ENCODE measurements around the gene SH3BP4. TPM values are rescaled to one million over a fixed set of nuclear protein-coding genes. Genes with fewer than 3 reads are reported as not detected.

Gene SH3BP4
- total RNA-seq, 1 donor from 2014 or later = 51.9 TPM

DNA sequence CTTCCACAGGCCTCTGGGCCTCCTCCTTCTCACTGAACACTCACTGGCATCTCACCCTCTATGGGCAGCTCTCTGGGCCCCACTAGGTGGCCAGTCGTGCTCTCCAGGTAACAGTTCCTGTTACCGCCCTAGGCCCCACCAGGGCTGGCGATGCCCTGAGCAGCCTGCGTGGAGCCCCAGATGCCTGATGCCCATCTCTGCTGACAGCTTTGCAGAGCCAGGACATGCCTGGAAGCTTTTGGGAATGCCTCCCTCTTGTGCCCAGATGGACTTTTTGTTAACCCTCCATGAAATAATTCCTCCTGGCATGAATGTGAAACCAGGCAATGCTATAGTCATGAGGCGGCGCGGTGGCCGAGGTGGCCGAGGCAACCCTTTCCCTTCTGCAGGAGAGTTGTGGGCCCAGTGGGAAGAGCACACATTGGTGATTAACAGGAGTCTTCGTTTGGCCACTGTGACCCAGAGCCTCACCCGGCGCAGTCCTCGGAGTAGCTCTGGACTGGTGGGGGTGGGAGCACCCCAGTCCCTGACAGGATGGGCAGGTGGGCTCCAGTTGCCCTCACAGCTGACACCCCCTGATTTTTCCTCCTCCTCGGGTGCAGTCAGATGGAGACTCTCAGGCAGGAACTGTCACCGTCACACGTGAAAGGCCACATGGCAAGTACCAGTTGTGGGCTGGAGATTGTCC is 80.0 kb downstream of the SH3BP4 start:
- TF ChIP-seq, protein P1, sequence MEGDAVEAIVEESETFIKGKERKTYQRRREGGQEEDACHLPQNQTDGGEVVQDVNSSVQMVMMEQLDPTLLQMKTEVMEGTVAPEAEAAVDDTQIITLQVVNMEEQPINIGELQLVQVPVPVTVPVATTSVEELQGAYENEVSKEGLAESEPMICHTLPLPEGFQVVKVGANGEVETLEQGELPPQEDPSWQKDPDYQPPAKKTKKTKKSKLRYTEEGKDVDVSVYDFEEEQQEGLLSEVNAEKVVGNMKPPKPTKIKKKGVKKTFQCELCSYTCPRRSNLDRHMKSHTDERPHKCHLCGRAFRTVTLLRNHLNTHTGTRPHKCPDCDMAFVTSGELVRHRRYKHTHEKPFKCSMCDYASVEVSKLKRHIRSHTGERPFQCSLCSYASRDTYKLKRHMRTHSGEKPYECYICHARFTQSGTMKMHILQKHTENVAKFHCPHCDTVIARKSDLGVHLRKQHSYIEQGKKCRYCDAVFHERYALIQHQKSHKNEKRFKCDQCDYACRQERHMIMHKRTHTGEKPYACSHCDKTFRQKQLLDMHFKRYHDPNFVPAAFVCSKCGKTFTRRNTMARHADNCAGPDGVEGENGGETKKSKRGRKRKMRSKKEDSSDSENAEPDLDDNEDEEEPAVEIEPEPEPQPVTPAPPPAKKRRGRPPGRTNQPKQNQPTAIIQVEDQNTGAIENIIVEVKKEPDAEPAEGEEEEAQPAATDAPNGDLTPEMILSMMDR (IDR thresholded peaks at IDR 0.05) = no peak
- Mint-ChIP-seq H3K9me3 (ENCODE audit: low read depth) (no peaks in the 10 kb centered on the region), H3K27me3 (ENCODE audit: low read depth) (no peaks in the 10 kb centered on the region), H3K4me3 (ENCODE audit: unreplicated experiment) (no peak overlapping the region), H3K36me3 (ENCODE audit: low read depth) (peaks cover 9% of the 10 kb centered on the region), H3K27ac (ENCODE audit: unreplicated experiment) (no peak overlapping the region), H3K4me1 (ENCODE audit: low read depth) (peaks cover 28% of the 10 kb centered on the region)
- peak; percentile 67 for DNase-seq (ENCODE audit: low spot score)

DNA sequence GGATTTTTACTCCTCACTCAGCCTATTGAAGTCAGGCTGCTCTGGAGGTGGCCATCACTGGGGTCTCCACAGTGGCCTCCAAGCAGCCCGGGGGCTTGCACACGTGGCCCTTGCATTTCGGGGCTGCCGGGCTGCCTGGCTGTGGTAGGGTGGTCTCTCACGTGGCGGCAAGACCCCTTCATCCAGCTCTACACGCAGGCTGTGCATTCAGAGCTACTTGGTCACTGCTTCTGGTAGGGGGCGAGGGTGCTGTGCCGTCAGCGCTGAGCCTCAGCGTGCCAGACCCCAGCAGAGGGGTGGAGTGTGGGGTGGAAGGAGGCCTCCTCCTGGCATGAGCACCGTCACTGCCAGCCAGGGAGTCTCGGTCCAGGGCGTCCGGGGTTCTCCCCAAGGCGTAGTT is 80.6 kb downstream of the SH3BP4 start:
- Mint-ChIP-seq H3K4me1 (ENCODE audit: low read depth) (peaks cover 21% of the 10 kb centered on the region), H3K27me3 (ENCODE audit: low read depth) (no peaks in the 10 kb centered on the region), H3K4me3 (ENCODE audit: unreplicated experiment) (no peak overlapping the region), H3K27ac (ENCODE audit: unreplicated experiment) (no peak overlapping the region), H3K36me3 (ENCODE audit: low read depth) (peaks cover 9% of the 10 kb centered on the region), H3K9me3 (ENCODE audit: low read depth) (no peaks in the 10 kb centered on the region)
- TF ChIP-seq, protein P1 (IDR thresholded peaks at IDR 0.05) = no peak
- peak; percentile 65 for DNase-seq (ENCODE audit: low spot score)

DNA sequence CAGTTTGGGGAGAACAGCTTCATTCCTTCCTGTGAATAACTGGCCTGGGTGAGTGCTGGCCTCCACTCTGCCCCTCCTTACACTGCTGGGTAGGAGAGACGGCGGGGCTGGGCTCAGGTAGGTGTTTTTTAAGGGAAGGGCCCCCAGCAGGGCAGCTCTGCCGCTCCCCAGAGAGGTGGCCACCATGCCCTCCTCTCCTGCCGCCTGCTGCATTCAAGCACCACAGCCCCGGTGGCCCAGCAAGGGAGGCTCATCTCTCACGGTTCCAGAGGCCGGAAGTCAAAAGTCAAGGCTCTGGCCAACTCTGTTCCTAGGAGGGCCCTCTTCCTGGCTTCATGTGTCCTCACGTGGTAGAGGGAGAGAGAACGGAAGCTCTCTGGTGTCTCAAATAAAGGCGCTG is 81.1 kb downstream of the SH3BP4 start:
- Mint-ChIP-seq H3K27me3 (ENCODE audit: low read depth) (no peaks in the 10 kb centered on the region), H3K9me3 (ENCODE audit: low read depth) (no peaks in the 10 kb centered on the region), H3K27ac (ENCODE audit: unreplicated experiment) (no peak overlapping the region), H3K4me1 (ENCODE audit: low read depth) (peaks cover 16% of the 10 kb centered on the region), H3K4me3 (ENCODE audit: unreplicated experiment) (no peak overlapping the region), H3K36me3 (ENCODE audit: low read depth) (peaks cover 12% of the 10 kb centered on the region)
- TF ChIP-seq, protein P1 (IDR thresholded peaks at IDR 0.05) = no peak
- peak; percentile 49 for DNase-seq (ENCODE audit: low spot score)

DNA sequence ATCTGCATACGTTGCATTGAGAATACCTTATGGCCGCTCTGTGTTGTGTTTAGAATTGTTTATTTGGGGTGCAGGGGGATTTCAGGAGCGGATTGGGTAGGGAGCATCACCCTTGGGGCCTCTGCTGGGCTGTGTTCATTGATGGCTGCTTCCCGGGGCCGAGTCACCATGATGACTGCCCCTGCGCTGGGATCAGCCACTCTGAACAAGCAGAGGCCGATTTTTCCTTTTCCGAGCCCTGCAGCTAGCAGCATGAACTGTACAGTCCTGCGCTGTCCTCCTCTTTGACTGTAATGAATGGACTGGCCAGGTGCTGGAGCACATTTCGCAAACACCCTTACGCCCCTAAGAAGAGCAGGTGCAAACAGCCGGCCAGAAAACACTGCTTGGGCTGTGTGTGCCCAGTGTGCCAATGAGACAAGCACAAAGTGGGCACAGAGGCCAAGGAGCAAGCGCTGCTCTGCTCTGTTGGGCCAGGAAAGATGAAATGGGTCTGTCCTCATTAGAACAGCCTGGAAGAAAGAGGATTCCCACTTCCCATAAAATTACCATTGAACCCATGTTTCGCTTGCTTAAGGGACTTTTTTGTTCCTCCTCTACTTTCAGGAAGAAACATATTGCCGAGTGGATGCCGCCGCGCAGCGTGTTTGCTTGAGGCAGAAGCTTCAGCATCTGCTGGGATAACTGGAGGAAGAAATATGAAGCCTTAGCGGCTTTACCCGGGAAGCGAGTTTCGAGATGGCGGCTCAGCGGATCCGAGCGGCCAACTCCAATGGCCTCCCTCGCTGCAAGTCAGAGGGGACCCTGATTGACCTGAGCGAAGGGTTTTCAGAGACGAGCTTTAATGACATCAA is 82.7 kb downstream of the SH3BP4 start:
- Mint-ChIP-seq H3K36me3 (ENCODE audit: low read depth) (peaks cover 14% of the 10 kb centered on the region), H3K4me1 (ENCODE audit: low read depth) (peaks cover 6% of the 10 kb centered on the region)

DNA sequence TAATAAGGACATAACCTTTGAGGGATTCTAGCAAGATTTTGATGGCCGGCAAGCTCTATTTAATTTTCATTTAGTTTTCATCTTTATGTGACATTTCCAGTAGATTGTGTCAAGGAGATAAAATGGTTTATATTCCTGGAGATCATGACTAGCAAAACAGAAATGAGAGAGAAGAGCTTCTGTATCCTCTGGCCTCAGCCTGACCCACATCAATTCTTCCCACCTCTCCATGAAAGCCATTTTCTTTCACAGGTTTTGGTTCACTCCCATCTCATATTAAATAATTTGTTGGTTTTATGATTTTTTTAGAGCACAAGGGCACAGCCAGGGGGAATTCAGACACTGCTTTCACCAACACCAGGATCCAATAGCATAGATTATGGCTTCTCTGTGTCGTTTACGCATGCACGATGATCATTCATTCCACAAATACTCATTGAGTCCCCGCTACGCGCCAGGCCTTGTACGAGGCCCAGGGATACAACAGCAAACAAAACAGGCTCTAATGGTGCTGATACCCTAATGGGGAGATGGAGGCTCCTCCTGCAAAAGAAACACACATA is 85.9 kb downstream of the SH3BP4 start:
- H3K9me3 Mint-ChIP-seq (ENCODE audit: low read depth) = no peaks in the 10 kb centered on the region
- DNase-seq (ENCODE audit: low spot score) = no peak
- no peak overlapping the region for H3K27ac Mint-ChIP-seq (ENCODE audit: unreplicated experiment)
- H3K36me3 Mint-ChIP-seq (ENCODE audit: low read depth) = peaks cover 31% of the 10 kb centered on the region
- no peaks in the 10 kb centered on the region for H3K4me1 Mint-ChIP-seq (ENCODE audit: low read depth)
- no peaks in the 10 kb centered on the region for H3K27me3 Mint-ChIP-seq (ENCODE audit: low read depth)
- H3K4me3 Mint-ChIP-seq (ENCODE audit: unreplicated experiment) = no peak overlapping the region
- TF ChIP-seq, protein P1 (IDR thresholded peaks at IDR 0.05) = no peak

More for the DNA sequence above, 82.7 kb downstream of the SH3BP4 start:
- Mint-ChIP-seq H3K4me3 (ENCODE audit: unreplicated experiment) (no peak overlapping the region), H3K27me3 (ENCODE audit: low read depth) (no peaks in the 10 kb centered on the region), H3K27ac (ENCODE audit: unreplicated experiment) (no peak overlapping the region), H3K9me3 (ENCODE audit: low read depth) (no peaks in the 10 kb centered on the region)
- TF ChIP-seq, protein P1 (IDR thresholded peaks at IDR 0.05) = no peak
- DNase-seq (ENCODE audit: low spot score) = peak; percentile 43
